Keratinocyte (primary cell): ENCODE measurements around the gene CDCA7.

Experiments
- CTCF ChIP-seq, 3 experiments: IDR thresholded peaks in 1 of 3; conservative IDR thresholded peaks in 1 of 3; optimal IDR thresholded peaks in 1 of 3; 2 replicates in 2 of 3; 3 replicates in 1 of 3; pipeline versions ENCODE3 to v1.5.1; 2011; ENCODE audit warnings: low read length in 3 of 3, mild to moderate bottlenecking in 3 of 3, moderate library complexity in 2 of 3, control low read depth in 1 of 3, inconsistent platforms in 1 of 3; ENCODE audit not compliant: insufficient read depth in 2 of 3; ENCODE audit errors: extremely low read depth in 1 of 3
- EZH2 ChIP-seq: IDR thresholded peaks from one replicate; pipeline ENCODE4 v1.6.1; 2012; ENCODE audit warnings: inconsistent platforms, mild to moderate bottlenecking, low read length, moderate library complexity

- TF ChIP-seq EZH2 (no peak), CTCF (optimal IDR thresholded peaks at IDR 0.05 in 1 of 3, IDR thresholded peaks at IDR 0.05 in 1 of 3, conservative IDR thresholded peaks at IDR 0.05 in 1 of 3; ENCODE audit: extremely low read depth in 1 of 3, insufficient read depth in 2 of 3, low read length in 3 of 3) (peak in 2 of 3 experiments; percentile 40 to 61)
Measured at GRCh38 chr2:173397539-173397938, 42.9 kb downstream of the CDCA7 start.
